Fibroblast of the aortic adventitia (primary cell): ENCODE measurements around the gene CACNA2D1. TPM values are rescaled to one million over a fixed set of nuclear protein-coding genes. Genes with fewer than 3 reads are reported as not detected.

Source experiments
- DNase-seq: peaks from one replicate; pipeline ENCODE4 v3.0.0-alpha.2; 2010; ENCODE audit warnings: low read depth
- H3K4me3 ChIP-seq: 2 replicates; pipeline ENCODE4 v1.5.1; 2011; ENCODE audit warnings: low read depth, mild to moderate bottlenecking, control low read depth, low read length, moderate library complexity
- total RNA-seq: library from RNA; depleted of rRNA; stranded (reverse); fragments of >200 nt; gene quantifications from 2 replicates; pipeline ENCODE4 v1.2.3, GENCODE V29; 2012; ENCODE audit warnings: low replicate concordance
- TF ChIP-seq, protein P1 (sequence below): IDR thresholded peaks from 2 replicates; pipeline ENCODE4 v1.5.1; 2011; ENCODE audit warnings: mild to moderate bottlenecking, low read length, control low read depth, inconsistent platforms; ENCODE audit not compliant: insufficient read depth

The CACNA2D1 gene
- total RNA-seq, 1 donor = 90.5 TPM

DNA sequence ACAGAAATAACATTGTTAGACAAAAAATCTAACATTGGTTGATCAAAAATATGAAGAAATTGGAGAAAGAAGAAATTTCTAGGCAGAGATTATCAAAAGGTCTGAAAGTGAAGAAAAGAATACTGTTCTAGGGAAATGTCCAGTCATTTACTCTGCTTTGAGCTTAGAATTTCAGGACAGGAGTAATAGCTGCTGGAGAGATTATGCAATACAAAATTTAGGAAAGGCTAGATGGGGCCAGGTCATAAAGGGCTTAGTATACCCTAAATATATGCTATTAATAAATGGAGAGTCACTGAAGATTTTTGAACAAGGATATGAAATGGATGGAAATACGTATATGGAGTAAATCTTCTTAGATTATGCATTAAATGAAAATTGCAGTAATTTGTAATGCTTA lies 279.2 kb downstream of the CACNA2D1 start:
- no peak overlapping the region for H3K4me3 ChIP-seq
- no peak for DNase-seq
- TF ChIP-seq, protein P1, sequence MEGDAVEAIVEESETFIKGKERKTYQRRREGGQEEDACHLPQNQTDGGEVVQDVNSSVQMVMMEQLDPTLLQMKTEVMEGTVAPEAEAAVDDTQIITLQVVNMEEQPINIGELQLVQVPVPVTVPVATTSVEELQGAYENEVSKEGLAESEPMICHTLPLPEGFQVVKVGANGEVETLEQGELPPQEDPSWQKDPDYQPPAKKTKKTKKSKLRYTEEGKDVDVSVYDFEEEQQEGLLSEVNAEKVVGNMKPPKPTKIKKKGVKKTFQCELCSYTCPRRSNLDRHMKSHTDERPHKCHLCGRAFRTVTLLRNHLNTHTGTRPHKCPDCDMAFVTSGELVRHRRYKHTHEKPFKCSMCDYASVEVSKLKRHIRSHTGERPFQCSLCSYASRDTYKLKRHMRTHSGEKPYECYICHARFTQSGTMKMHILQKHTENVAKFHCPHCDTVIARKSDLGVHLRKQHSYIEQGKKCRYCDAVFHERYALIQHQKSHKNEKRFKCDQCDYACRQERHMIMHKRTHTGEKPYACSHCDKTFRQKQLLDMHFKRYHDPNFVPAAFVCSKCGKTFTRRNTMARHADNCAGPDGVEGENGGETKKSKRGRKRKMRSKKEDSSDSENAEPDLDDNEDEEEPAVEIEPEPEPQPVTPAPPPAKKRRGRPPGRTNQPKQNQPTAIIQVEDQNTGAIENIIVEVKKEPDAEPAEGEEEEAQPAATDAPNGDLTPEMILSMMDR = no peak

DNA sequence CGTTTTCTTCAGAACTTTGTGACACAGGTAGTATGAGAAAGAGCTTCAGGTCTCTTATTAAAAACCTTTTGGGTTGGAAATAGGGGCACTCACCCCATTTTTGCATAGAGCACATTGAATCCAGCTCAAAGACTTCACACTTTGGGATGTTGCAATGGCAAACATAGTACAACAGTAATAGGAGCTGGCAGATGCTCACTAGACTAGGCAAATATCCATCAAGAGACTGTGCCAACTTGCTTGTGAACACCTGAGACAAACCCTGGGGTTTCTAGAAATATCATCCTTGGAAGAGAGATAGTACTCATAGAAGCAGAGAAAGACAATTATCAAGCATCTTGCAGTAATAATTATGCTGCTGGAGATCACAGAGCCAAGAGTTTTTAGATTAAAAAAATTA lies 280.0 kb downstream of the CACNA2D1 start:
- TF ChIP-seq, protein P1 = no peak
- no peak overlapping the region for H3K4me3 ChIP-seq
- DNase-seq = no peak

DNA sequence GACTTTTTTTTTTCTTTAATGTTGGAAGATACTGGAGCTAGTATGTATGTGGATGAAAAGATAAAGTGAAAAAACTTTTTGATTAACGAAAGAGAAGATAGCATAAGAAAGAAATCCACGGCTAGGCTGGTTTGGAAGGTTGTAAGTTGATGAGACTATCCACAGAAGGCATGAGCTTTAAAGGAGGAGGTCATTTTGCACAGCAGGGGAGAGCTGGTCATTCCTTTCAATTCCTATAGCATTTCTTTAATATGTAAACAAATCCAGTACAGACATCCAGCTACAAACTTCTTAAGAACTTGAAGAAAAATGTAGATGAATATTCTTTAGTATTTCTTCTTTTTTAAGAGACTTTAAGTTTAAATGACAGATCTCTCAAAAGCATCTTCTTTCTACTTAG lies 281.3 kb downstream of the CACNA2D1 start:
- DNase-seq = no peak
- TF ChIP-seq, protein P1 = no peak
- no peak overlapping the region for H3K4me3 ChIP-seq

DNA sequence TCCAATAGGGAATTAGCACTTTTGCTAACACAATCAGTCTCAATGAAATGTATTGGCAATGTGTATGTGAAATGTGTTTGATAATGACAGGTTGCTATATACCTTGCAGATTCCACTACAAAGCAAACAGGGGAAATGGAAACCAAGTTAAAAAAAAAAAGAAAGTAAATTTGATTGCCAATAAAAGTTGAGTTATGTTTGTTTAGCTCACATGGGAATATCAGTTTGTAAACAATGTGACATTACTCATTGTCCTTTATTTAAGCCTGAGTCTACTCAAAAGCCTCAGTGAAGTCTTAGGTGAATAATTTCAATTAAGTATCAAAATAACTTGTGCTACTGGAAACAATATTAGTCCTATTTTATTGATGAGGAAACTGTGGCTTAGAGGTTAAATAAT lies 285.2 kb downstream of the CACNA2D1 start:
- no peak for DNase-seq
- H3K4me3 ChIP-seq = no peak overlapping the region
- TF ChIP-seq, protein P1 = no peak

DNA sequence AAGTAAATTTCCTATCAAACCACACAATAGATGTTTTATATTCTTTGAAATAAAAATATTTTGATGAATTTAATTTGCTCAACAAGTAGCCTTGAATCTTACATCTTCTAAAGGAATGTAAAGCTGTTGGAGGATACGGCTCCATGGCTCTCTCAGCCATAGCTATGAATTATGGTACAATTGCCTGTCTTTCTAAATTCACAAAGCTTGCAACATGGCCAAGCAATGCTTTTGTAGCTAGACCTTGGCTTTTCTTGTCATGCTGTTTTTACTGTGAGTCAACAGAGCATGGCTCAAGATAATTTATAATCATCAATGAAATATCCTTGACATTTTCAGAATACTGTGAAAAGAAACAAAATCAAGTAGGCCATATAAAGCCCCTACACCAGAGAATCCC lies 286.7 kb downstream of the CACNA2D1 start:
- TF ChIP-seq, protein P1 = no peak
- no peak for DNase-seq
- no peak overlapping the region for H3K4me3 ChIP-seq

DNA sequence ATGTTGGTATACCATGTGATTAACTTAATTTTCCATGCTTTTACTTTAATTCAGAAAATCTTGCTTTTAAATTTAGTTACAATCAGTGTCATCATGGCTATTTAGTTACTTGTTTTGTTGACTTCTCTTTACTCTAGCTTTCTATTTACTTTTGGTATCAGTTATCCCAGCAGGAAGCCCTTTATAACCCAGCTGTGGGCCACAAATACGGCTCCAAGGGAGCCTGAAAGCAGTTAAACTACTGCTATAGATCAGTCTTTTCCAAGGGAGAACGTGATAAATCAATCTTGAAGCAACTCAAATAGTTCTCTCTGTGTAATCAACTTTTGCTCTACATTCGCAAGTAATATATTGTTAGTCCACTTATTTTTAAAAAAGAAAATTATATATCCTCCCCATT lies 287.4 kb downstream of the CACNA2D1 start:
- H3K4me3 ChIP-seq = no peak overlapping the region
- no peak for DNase-seq
- TF ChIP-seq, protein P1 = no peak

DNA sequence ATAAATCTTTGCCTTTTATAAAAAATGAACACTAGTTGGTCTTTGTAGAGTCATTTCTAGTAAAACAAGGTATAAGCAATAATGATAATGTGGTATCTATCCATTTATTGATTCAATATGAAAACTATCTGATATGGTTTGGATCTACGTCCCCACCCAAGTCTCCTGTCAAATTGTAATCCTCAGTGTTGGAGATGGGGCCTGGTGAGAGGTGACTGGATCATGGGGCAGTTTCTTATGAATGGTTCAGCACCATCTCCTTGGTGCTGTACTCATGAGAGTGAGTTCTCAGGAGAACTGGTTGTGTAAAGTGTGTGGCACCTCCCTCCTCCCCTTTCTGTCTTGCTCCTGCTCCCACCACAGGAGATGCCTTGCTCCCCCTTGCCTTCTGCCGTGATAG lies 288.8 kb downstream of the CACNA2D1 start:
- H3K4me3 ChIP-seq = no peak overlapping the region
- TF ChIP-seq, protein P1 = no peak
- no peak for DNase-seq
